ENCODE data around the gene JCAD. TPM values are rescaled to one million over a fixed set of nuclear protein-coding genes. Genes with fewer than 3 reads are reported as not detected.

The JCAD gene
- total and polyA plus RNA-seq, 7 donors: 4.3 to 22.5 (median 10.9) TPM

GRCh38 chr10:30028738-30029030 is 30.7 kb downstream of the JCAD start:
- ATAC-seq: no peak
- Histone ChIP-seq H3K4me3 (no peak overlapping the region), H3K4me1 (peaks cover 8% of the 10 kb centered on the region), H3K27ac (peak overlapping the region; percentile 46), H3K36me3 (ENCODE audit: insufficient read depth in 1 of 2, low read depth in 1 of 2) (no peaks in the 10 kb centered on the region), H3K27me3 (ENCODE audit: insufficient read depth in 3 of 3, low read length in 2 of 3) (no peaks in the 10 kb centered on the region), H3K9me3 (no peaks in the 10 kb centered on the region)
- intact Hi-C loops (cut with DNase I): no loop called here
- WGBS, 3 donors: 76 to 81% (median 79%) methylated on average over 12 of the region's 12 CpGs
- TF ChIP-seq CTCF (IDR thresholded peaks at IDR 0.05): no peak
- no peak for DNase-seq

DNA sequence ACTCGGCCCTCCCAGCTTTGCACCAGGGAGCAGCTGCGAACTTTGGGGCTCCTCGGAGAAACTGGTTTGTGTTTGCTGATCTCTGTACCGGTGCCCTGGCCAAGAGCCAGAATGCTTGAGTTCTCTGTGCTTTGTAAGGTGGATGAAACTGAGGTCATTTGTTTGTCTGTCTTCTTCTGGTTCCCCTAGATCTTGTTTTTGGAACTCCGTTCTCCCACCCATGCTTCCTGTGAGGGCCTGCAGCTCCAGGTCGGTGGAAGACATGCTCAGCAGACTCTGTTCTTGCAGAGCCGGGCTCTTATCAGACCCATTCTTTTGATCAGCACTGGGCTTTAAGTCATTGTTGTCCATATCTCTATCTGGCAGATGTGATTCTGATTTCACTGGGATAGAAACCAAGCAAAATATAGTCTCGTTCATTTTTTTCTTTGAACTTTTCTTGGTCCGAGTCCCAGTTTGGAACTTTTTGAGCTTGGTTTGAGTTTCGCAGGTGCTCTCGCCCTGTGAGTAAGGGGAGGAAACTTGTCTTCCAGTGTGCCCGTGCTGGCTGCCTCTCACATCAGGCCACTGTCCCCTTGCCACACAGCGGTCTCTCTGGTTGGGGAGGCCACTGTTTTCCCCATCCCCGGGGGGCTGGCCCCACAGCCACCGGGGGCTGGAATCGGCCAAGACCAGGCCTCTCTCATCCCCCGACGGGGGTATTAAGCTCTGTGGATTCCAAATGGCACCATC is 31.2 kb downstream of the JCAD start:
- Histone ChIP-seq H3K36me3 (ENCODE audit: insufficient read depth in 1 of 2, low read depth in 1 of 2) (no peaks in the 10 kb centered on the region), H3K27me3 (ENCODE audit: insufficient read depth in 3 of 3, low read length in 2 of 3) (no peaks in the 10 kb centered on the region), H3K4me1 (peaks cover 8% of the 10 kb centered on the region), H3K4me3 (no peak overlapping the region), H3K9me3 (no peaks in the 10 kb centered on the region), H3K27ac (peak overlapping the region; percentile 46)
- no peak for DNase-seq
- 62 to 66% (median 63%) methylated on average over 18 of the region's 18 CpGs for WGBS, 3 donors
- TF ChIP-seq CTCF (IDR thresholded peaks at IDR 0.05): no peak
- intact Hi-C loops (cut with DNase I): no loop called here
- ATAC-seq: peak in 3 of 4 donors; percentile 34 to 51 (median 41)

DNA sequence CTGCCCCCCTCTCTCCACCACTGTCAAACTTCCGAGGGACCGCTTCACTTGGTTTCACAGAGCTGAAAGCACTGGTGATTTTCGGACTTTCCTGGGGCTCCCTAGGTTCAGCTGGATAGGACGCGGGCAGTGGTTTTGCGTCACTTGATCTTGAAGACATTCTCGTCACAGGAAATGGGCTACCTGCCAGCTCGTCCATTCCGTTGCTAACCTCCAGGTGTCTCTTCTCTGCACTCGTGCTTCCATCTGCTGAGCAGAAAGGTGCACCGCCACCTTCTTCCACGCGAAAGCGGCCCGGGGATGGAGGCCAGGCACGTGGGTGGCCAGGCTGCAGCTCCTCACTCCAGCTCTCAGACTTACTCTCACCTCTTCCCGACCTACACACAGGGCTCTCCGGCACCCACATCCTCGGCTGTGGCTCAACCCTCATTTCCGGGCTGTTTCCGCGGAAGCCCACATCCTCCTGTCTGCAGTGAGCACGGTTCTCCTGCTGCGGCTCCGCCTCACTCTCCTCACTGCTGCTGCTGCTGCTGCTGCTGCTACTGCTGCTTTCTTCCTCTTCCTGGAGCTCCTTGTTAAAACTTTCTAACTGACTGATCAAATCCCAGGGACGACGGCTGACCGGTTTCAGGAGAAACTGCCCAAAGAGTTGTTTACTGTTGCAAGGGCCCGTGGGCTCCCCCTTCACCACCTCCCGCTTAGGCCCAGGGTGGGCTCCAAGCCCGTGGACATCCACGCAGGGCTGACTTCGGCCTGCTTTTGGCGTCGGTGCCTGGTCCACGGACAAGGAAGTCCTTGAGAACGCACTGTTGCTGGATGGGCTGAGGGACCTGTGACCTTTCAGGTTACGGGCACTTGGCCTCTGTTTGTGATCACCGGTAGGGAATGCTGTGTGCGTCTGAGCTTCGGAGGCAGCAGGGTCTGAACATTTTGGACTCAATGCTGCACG is 32.1 kb downstream of the JCAD start:
- intact Hi-C loops (cut with DNase I): no loop called here
- no peak overlapping the region for H3K4me3 ChIP-seq

GRCh38 chr10:30026578-30026977 is 32.8 kb downstream of the JCAD start:
- Histone ChIP-seq H3K9me3 (no peaks in the 10 kb centered on the region), H3K36me3 (ENCODE audit: insufficient read depth in 1 of 2, low read depth in 1 of 2) (no peaks in the 10 kb centered on the region), H3K27me3 (ENCODE audit: insufficient read depth in 3 of 3, low read length in 2 of 3) (no peaks in the 10 kb centered on the region), H3K27ac (peak overlapping the region; percentile 23), H3K4me1 (peaks cover 8% of the 10 kb centered on the region), H3K4me3 (no peak overlapping the region)
- no peak for TF ChIP-seq CTCF (IDR thresholded peaks at IDR 0.05)
- no peak for DNase-seq
- 87 to 89% (median 87%) methylated on average over 10 of the region's 10 CpGs for WGBS, 3 donors
- intact Hi-C loops (cut with DNase I): no loop called here
- ATAC-seq: no peak

More for the DNA sequence above, 32.1 kb downstream of the JCAD start:
- 64 to 73% (median 68%) methylated on average over 42 of the region's 42 CpGs for WGBS, 3 donors
- H3K27me3 ChIP-seq (ENCODE audit: insufficient read depth in 3 of 3, low read length in 2 of 3): no peaks in the 10 kb centered on the region
- H3K4me1 ChIP-seq: peaks cover 8% of the 10 kb centered on the region
- ATAC-seq (peak; percentile 33 to 52 (median 39)), DNase-seq (peak; percentile 48 to 69)
- peak overlapping the region; percentile 23 for H3K27ac ChIP-seq
- TF ChIP-seq CTCF (IDR thresholded peaks at IDR 0.05): peak; percentile 11
- H3K9me3 ChIP-seq: no peaks in the 10 kb centered on the region
- no peaks in the 10 kb centered on the region for H3K36me3 ChIP-seq (ENCODE audit: insufficient read depth in 1 of 2, low read depth in 1 of 2)
